NOMO-1 treated with DMSO at 0.1 percent for 48 hours (cell line): Measurements from ENCODE around the gene ZC3H13.
"Not testable (repeated sequence)": the region's sequence is repeated elsewhere in the genome, so short reads cannot be mapped to it uniquely, and the experiment has no call there.

Experiments
- DNase-seq: peaks from one replicate; lab custom pipeline; 2025; ENCODE audit not compliant: unreplicated experiment; lab: John Stamatoyannopoulos, UW

Gene ZC3H13

DNA sequence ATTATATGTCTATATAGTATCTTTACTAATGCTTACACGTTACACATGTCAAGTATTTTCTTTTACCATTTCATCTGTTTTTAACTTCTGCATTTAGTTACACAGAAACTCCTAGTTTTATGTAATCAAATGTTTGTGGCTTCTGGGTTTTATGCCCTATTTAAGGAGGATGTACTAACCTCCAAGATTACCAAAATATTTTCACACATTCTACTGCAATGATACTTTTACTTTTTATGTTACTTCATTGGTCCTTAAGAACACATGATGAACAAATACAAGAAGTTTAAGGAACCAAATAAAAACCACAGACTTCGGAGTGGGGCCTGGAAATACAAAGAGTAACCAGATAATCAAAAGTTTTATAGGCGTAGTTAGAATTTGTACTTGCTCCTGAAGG is 37.2 kb downstream of the ZC3H13 start:
- peak; percentile 31 for DNase-seq

- no peak for DNase-seq
Measured at GRCh38 chr13:46012404-46012803, 40.1 kb downstream of the ZC3H13 start.

DNA sequence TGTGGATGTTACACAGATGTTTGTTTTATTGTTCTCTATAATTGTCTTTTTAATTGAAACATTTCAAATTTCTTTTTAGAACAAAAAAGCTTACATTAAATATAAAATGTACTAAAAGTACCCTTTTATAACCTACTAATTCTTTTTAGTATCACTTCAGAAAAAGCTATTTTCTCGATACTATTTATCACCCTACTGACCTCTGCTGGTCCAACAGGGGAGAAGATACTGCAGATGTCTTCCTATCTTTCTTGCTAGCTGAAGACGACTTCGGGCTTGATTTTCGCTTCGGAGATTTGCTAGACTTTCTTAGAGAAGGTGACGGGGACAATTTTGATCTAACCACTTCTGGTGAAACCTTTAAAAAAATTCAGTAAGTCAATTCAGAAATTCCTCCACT is 42.4 kb downstream of the ZC3H13 start:
- DNase-seq, result no peak

- DNase-seq, result no peak
Measured at GRCh38 chr13:46008631-46009030, 43.9 kb downstream of the ZC3H13 start.

DNA sequence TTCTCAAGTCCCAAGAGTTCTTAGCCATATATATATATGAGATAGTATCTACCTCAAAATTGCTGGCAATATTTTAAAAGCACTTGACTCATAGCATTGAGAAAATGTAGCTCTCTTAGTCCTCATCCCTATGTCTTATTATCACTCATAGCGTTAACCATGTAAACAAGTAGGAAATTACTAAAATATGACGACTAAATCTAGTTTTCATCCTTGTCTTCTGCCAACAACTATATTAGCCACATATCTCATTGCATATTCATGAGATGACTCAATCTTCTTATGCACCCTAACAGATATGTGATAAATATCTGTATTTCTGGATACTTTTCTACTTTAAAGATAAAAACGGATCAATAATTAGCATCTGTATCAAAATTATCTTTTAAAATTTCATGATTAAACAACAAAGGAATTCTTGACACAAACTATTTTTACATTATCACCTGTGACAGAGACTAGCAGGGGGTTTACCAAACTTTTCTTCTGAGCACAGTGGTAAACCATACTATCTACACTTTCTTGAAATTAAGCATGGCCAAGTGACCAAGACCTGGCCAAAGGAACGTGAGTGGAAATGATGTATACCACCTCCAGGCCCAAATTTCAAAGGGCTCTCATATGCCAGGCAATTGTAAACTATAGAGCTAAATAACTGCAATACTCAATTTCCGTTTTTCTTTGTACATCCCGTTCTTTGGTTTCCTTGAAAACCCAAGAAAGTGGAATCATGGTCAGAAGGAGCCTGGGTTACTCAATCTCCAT is 45.7 kb downstream of the ZC3H13 start:
- no peak for DNase-seq

DNA sequence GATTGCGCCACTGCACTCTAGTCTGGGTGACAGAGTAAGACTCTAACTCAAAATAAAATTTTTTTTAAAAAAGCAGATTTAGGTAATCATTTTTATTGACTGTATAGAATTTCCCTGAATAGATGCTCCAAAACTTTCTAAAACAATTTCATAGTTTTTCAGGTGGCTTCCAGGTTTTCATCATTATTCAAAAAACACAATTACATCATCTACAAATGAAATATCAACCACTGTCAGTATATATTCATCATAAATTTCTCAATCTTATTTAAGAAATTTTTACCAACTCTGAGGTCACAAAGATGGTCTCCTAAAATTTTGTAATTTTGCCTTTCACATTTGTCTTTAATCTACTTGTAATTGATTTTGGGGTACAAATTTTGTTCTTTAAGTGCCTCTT is 48.1 kb downstream of the ZC3H13 start:
- DNase-seq, result no peak

DNA sequence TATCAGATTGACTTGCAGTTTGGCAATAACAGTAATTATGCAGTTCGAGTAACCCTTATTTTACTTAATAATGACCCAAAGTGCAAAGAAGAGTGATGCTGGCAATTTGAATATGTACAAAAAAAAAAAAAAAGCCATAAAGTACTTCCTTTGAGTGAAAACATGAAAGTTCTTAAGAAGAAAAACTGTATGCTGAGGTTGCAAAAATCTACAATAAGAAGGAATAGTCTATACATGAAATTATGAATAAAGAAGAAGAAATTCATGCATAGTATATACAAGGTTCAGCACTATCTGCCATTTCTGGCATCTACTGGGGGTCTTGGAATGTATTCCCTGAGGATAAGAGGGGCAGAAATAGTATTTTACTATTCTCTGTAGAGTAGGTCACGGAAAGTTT is 55.9 kb downstream of the ZC3H13 start:
- DNase-seq, result no peak

GRCh38 chr13:45995245-45995644 is 57.3 kb downstream of the ZC3H13 start:
- DNase-seq, result no peak

- no peak for DNase-seq
Measured at GRCh38 chr13:45994752-45995151, 57.8 kb downstream of the ZC3H13 start.

GRCh38 chr13:45989607-45990006 is 62.9 kb downstream of the ZC3H13 start:
- DNase-seq, result no peak

- not testable (repeated sequence) for DNase-seq
Measured at GRCh38 chr13:45981127-45981526, 71.4 kb downstream of the ZC3H13 start.

- no peak for DNase-seq
Measured at GRCh38 chr13:45975337-45975736, 77.2 kb downstream of the ZC3H13 start.

DNA sequence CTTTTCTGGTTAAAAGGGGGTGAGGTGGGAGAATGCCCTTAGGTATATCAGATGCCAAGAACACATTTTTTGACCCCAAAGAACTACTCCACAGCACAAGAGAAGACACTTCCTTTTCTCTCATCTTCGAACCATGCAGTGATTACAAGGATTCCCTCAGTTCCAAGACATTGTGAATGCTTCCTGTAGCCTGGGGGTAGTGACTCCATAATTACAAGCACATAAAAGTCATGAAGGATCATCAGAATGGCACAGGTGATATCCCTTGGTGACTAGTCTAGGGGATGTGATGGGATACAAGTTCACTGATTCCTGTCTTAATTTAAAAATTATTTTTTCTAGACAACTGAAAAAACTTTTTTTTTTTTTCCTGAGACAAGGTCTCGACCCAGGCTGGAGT is 78.0 kb downstream of the ZC3H13 start:
- DNase-seq, result no peak

DNA sequence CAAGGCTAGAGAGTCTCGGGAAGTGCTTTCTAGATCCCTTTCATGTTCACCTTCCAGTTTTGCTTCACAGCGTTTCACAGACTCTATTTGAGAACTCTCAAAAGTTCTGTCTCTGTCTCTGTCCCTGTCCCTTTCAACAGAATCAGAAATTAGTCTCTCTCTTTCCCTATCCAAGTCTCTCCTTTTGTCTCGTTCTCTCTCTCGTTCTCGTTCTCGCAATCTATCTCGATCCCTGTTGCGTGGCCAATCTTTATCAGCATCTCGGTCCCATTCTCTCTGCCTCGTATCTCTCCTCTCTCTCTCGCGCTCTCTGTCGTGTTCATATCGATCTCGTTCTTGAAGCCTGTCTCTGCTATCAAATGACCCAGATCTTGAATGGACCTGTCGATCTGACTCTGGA is 85.0 kb downstream of the ZC3H13 start:
- no peak for DNase-seq

DNA sequence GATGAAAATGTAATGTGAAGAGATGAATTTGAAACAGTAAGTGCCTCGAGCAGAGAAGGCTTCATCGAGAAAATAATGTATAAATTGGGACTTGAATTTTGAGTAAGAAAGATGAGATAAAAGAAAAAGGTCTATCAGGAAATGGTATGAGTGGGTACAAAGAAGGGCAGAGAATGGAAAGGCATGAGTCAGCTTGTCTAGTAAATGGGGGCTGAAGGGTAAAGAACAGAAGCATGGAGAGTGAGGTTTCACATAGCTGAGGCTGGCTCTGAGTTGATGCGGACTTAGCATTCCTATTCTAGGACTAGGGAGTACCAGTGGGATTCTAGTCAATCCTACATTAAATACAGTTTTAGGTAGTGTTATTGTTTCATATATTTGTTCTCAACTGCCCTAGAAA is 85.8 kb downstream of the ZC3H13 start:
- no peak for DNase-seq

DNA sequence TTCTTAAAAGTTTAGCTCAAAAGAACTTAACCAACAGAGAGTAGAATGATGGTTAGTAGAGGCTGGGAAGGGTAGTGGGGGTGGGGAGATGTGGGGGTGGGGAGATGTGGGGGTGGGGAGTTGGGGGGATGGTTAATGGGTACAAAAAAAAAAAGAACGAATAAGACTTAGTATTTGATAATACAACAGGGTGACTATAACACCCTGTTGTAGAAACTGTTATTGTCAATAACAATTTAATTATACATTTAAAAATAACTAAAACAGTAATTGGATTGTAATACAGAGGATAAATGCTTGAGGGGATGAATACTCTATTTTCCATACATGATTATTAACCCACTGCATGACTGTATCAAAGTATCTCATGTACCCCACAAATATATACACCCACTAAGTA is 91.1 kb downstream of the ZC3H13 start:
- DNase-seq, result no peak

DNA sequence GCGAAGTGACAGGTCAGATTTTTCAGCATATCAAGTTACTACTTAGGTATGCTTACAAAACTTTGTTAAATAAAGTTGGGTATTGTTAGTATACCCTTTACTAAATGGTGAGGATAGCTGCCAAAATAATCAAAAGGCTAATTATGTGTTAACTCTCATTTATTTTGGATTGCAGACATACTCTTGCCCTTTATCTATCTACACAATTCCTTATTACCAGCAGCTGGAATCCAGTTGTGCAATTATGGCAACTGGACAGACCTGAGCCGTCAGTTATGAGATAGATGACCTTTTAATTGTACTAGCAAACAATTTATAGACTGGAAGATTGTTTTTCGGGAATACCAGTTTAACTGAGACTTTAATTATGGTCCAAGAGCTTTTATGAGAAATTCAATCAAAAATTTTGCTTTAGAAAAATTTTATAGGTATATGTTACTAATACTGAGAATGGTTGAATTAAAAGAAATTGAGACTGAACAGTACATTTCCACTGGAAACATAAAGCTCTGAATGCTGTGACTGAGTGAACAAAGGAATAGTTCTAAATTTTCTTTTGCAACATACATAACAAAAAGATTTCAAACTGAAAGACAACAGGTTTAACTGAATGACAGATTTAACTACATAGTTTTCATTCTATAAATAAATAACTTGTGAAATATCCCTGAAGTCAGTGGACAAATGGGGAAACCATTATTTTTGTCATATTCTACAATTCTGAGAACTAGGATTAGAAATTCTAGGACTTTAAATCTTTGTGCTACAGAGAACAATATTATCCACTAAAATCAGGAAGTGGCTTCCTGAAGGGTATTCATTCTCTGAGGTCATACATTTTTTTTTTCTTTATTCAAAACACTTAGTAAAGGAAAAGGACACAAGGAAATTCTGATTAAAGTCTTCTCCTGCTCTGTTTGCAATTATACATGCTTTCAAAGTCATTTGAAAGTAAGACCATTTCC is 97.4 kb downstream of the ZC3H13 start:
- DNase-seq, result no peak

DNA sequence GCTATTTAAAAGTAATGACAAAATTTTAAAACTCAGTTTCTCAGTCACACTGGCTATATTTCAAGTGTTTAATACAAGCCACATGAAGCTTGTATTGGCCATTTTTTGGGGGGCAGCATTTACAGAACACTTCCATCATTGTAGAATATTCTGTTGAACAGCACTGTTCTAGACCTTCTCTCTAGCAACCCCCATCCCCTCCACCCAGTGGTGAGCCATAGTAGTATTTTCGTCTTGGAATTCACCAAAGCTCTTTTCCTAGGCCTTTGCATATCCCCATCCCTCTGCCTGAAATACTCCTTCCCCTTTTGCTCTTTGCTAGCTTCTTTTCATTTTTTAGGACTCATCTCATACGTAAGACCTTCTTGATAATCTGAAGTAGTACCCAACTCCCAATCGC is 99.5 kb downstream of the ZC3H13 start:
- no peak for DNase-seq

DNA sequence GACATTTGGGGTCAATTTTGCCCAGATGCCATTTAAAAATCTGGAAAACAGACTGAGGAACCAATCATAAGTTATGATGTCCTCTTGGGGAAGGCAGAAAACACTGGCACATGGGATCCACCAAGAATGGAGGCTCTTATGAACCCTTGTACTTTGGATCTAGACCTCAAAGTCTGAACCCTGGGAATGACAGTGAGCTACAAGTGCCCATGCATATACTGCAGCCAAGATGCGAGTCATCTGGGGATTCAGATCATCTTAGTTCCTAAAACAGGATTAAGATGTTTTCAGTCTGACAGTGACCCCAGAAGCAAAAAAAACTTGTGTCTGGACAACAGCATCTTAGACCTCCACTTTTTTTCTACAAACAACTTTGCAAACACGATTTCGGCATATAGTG is 100.8 kb downstream of the ZC3H13 start:
- DNase-seq, result no peak

DNA sequence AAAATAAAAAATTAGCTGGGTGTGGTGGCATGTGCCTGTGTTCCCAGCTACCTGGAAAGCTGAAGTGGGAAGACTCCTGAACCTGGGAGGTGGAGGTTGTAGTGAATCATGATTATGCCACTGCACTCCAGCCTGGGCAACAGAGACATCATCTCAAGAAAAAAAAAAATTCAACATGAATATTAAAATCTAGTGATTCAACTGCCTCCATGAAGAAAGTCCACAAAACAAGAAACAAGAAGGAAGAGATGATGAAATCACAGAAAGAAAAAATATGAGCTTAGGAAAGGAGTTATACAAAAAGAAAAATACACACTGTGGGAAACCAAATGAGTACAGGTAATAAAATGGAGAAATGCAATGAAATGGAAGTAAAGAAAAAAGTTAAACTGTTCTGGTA is 101.4 kb downstream of the ZC3H13 start:
- no peak for DNase-seq

GRCh38 chr13:45950386-45951000 is 102.1 kb downstream of the ZC3H13 start:
- peak; percentile 71 for DNase-seq

- DNase-seq, result no peak
Measured at GRCh38 chr13:45949161-45949560, 103.4 kb downstream of the ZC3H13 start.
